Choroid plexus epithelial cell (primary cell): ENCODE data around the gene ATF6.

Source experiments
- DNase-seq: peaks from one replicate; pipeline ENCODE4 v3.0.0-alpha.2; 2010; ENCODE audit warnings: low read depth
- H3K4me3 ChIP-seq: 2 replicates; pipeline ENCODE4 v1.5.1; 2011; ENCODE audit warnings: low read depth, mild to moderate bottlenecking, control low read depth, low read length, moderate library complexity
- CTCF ChIP-seq: conservative IDR thresholded peaks from 2 replicates; pipeline ENCODE4 v1.5.1; 2011; ENCODE audit warnings: low read depth, mild to moderate bottlenecking, control low read depth, inconsistent platforms, low read length, moderate library complexity

The ATF6 gene

GRCh38 chr1:161781995-161782394 is 15.9 kb downstream of the ATF6 start:
- no peak overlapping the region for H3K4me3 ChIP-seq
- no peak for TF ChIP-seq CTCF
- peak; percentile 57 for DNase-seq

GRCh38 chr1:161782886-161783285 is 16.8 kb downstream of the ATF6 start:
- no peak overlapping the region for H3K4me3 ChIP-seq
- TF ChIP-seq CTCF: no peak
- no peak for DNase-seq

DNA sequence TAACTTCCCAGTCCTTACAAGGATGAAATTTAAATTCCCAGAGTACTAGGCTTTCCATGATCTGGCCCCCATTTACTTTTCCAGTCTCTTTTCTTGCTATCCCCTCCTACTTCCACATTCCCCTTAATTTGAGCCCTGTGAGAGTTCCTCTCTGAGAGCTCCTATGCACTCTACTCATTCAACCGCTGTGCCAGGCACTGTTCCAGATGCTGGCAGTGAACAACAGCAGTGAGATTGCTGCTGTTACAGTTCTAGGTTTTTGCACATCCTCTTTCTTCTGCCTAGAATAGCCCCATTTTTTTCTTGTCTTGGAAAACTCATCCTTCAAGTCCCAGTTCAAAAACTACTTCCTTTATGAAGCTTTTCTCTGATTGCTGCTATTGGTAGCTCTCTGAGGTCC is 18.8 kb downstream of the ATF6 start:
- DNase-seq: no peak

DNA sequence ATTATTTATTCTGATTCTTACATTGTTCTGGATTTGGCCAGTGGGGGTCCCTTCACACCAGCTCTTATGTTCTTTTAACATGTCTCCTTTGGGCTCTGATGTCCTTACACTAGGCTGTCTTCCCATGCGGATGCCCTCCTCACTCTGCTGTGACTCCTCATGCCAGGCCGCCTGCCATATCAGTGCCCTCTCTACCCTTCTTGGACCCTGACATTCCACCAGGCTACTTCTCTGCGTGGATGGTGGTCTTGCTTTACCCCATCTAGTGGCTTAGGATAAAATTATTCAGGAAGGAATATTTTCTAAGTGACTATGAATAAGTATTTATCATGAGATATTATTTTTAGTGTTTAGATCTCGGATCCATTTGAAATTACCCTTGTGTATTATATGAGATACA is 21.2 kb downstream of the ATF6 start:
- TF ChIP-seq CTCF: peak; percentile 36
- no peak for DNase-seq

More for the DNA sequence above, 18.8 kb downstream of the ATF6 start:
- TF ChIP-seq CTCF: no peak
- H3K4me3 ChIP-seq: no peak overlapping the region

DNA sequence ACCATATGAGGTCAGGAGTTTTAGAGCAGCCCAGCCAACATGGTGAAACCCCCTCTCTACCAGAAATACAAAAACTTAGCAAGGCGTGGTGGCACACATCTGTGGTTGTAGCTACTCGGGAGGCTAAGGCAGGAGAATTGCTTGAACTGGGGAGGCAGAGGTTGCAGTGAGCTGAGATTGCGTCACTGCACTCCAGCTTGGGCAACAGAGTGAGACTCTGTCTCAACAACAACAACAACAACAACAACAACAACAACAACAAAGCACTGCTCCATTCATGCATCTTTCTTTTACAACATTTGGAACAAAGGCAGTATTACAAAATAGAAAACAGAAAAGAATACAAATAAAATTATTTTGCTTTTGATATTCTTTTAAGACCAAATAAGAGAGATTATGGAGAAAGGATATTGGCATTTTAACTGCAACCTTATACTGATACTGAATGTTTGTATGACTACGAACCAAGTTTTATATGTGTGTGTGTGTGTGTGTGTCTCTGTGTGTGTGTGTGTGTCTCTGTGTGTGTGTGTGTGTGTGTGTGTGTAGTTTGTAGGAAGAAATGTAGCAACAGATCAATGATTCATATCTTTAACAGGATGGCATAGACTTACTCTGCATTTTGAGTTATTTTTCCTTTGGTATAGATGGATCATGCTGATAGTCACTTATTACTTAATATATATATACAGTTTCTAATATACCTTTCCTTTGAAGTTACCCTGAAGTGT is 24.6 kb downstream of the ATF6 start:
- no peak for TF ChIP-seq CTCF
- DNase-seq: no peak
- no peak overlapping the region for H3K4me3 ChIP-seq

More for the DNA sequence above, 21.2 kb downstream of the ATF6 start:
- no peak overlapping the region for H3K4me3 ChIP-seq

DNA sequence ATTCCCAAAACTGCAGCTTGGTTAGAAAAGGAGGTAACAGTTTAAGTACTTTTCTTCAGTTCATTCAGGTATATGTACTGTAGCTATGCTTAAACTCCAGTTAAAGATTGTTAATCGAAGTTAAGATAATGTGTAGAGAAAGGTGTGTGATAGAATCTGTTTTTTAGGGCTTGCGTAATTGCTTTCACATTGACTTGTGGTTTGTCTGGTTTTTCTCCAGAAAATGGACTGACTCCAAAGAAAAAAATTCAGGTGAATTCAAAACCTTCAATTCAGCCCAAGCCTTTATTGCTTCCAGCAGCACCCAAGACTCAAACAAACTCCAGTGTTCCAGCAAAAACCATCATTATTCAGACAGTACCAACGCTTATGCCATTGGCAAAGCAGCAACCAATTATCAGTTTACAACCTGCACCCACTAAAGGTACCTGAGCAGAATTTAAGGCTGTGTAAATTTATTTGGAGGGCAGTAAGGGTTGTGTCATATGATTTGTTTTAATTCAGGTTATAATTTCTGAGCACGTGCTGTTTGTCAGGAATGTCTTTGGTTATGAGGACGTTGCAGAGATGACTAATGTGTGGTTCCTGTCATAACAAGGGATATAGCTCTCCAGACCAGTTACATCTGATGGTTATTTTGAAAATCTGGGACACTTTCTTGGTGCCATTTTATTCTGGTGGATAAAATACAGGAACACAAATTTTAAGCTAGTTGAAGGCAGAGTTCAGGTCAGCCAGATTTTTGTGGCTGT is 26.0 kb downstream of the ATF6 start:
- TF ChIP-seq CTCF: no peak
- peak; percentile 45 for DNase-seq
- H3K4me3 ChIP-seq: no peak overlapping the region

GRCh38 chr1:161792740-161793139 is 26.6 kb downstream of the ATF6 start:
- no peak overlapping the region for H3K4me3 ChIP-seq
- peak; percentile 89 for DNase-seq
- TF ChIP-seq CTCF: peak; percentile 57
